ENCODE measurements around the gene SKP1. TPM values are rescaled to one million over a fixed set of nuclear protein-coding genes. Genes with fewer than 3 reads are reported as not detected.

Gene SKP1
- total and polyA plus RNA-seq, 9 of the 15 experiments (the other 6 are each of a cell fraction or from before 2014, with no cell fraction given), result 301 to 2,109 (median 639) TPM

- TF ChIP-seq TEAD2 (tag; IDR thresholded peaks at IDR 0.05), result no peak
- TF ChIP-seq ETS2 (tag; IDR thresholded peaks at IDR 0.05; ENCODE audit: borderline replicate concordance, poor library complexity, severe bottlenecking), result no peak
- TF ChIP-seq ZNF445 (CRISPR knock-in tag; IDR thresholded peaks at IDR 0.05; ENCODE audit: low read depth), result no peak
- TF ChIP-seq, protein P1, sequence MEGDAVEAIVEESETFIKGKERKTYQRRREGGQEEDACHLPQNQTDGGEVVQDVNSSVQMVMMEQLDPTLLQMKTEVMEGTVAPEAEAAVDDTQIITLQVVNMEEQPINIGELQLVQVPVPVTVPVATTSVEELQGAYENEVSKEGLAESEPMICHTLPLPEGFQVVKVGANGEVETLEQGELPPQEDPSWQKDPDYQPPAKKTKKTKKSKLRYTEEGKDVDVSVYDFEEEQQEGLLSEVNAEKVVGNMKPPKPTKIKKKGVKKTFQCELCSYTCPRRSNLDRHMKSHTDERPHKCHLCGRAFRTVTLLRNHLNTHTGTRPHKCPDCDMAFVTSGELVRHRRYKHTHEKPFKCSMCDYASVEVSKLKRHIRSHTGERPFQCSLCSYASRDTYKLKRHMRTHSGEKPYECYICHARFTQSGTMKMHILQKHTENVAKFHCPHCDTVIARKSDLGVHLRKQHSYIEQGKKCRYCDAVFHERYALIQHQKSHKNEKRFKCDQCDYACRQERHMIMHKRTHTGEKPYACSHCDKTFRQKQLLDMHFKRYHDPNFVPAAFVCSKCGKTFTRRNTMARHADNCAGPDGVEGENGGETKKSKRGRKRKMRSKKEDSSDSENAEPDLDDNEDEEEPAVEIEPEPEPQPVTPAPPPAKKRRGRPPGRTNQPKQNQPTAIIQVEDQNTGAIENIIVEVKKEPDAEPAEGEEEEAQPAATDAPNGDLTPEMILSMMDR (IDR thresholded peaks at IDR 0.05 in 2 of 3, conservative IDR thresholded peaks at IDR 0.05 in 1 of 3; ENCODE audit: insufficient read depth in 2 of 3, low read depth in 1 of 3, low read length in 3 of 3), result no peak
- TF ChIP-seq GTF2A2 (tag; IDR thresholded peaks at IDR 0.05), result peak; percentile 93
- no peak for TF ChIP-seq FOSL1 (tag; conservative IDR thresholded peaks at IDR 0.05)
- TF ChIP-seq, protein P2, sequence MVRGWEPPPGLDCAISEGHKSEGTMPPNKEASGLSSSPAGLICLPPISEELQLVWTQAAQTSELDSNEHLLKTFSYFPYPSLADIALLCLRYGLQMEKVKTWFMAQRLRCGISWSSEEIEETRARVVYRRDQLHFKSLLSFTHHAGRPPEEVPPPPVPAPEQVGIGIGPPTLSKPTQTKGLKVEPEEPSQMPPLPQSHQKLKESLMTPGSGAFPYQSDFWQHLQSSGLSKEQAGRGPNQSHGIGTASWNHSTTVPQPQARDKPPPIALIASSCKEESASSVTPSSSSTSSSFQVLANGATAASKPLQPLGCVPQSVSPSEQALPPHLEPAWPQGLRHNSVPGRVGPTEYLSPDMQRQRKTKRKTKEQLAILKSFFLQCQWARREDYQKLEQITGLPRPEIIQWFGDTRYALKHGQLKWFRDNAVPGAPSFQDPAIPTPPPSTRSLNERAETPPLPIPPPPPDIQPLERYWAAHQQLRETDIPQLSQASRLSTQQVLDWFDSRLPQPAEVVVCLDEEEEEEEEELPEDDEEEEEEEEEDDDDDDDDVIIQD (CRISPR knock-in tag; IDR thresholded peaks at IDR 0.05), result no peak
- TF ChIP-seq SAFB2 (IDR thresholded peaks at IDR 0.05; ENCODE audit: borderline replicate concordance, low read depth, low read length, severe bottlenecking), result no peak
- TF ChIP-seq PBX2 (CRISPR knock-in tag; IDR thresholded peaks at IDR 0.05; ENCODE audit: low read depth), result no peak
- TF ChIP-seq PBX2 (tag; conservative IDR thresholded peaks at IDR 0.05; ENCODE audit: low read depth), result no peak
- peak; percentile 96 for TF ChIP-seq ARID4B (CRISPR knock-in tag; IDR thresholded peaks at IDR 0.05)
- no peak for TF ChIP-seq PHB2 (IDR thresholded peaks at IDR 0.05; ENCODE audit: low read depth)
- no peak for TF ChIP-seq SPI1 (IDR thresholded peaks at IDR 0.05; ENCODE audit: borderline replicate concordance, low read depth, low read length)
- TF ChIP-seq TCF7 (IDR thresholded peaks at IDR 0.05; ENCODE audit: borderline replicate concordance), result peak; percentile 5; the same call in 1 of the 2 replicates
- TF ChIP-seq CC2D1A (IDR thresholded peaks at IDR 0.05), result no peak
- TF ChIP-seq HDAC1 (IDR thresholded peaks at IDR 0.05), result peak in 1 of 2 experiments; percentile 89; a peak in 2 of 4 replicates
These were observed at the start of gene SKP1 (continued) for GRCh38 chr5:134176511-134177368.

All from K562 (cell line).